K562 (cell line): ENCODE measurements around the gene EPB41L4B. TPM values are rescaled to one million over a fixed set of nuclear protein-coding genes. Genes with fewer than 3 reads are reported as not detected.

Experiments used
- ATAC-seq: fragments of 200-7000 bp; cut with Tn5 transposase; 3 replicates; pipeline ENCODE4 v1.9.1; 2020; ENCODE audit warnings: moderate library complexity
- BruUV-seq: library from RNA; stranded (reverse); fragments of 400-500 nt; replicated peaks from 2 replicates; lab custom pipeline; 2021; lab: Mats Ljungman, UMichigan
- CTCF ChIA-PET: fragments of 300-600 bp; formaldehyde crosslinking; extraction: SDS; loops from one replicate; lab custom pipeline; 2021; ENCODE audit warnings: low intra/inter-chr PET ratio; lab: Yijun Ruan, JAX
- POLR2A ChIA-PET: fragments of 300-600, 350-650 bp; sonication (Branson Sonifier 250); formaldehyde crosslinking; extraction: SDS; loops from one replicate; lab custom pipeline; 2021; ENCODE audit warnings: antibody characterized with exemption, inconsistent platforms; lab: Yijun Ruan, JAX
- DNase-seq, 4 experiments: peaks; one replicate each; pipeline versions ENCODE4 v3.0.0 to v3.0.0-alpha.2; 2011 to 2018; ENCODE audit warnings: low spot score in 3 of 4, mixed read lengths in 3 of 4; ENCODE audit errors: extremely low read depth in 1 of 4
- FAIRE-seq: peaks from 2 replicates; lab custom pipeline; 2011; peaks lifted over from hg19 to GRCh38; lab: Jason Lieb, UNC
- H2AFZ ChIP-seq: 2 replicates; pipeline ENCODE4 v1.6.0; 2011; ENCODE audit warnings: low read depth, low read length, control low read depth, inconsistent platforms
- H3K27ac ChIP-seq: fragments of 200-600 bp; 3 replicates; pipeline ENCODE4 v1.8.0; 2011; ENCODE audit warnings: low read depth, mild to moderate bottlenecking, control low read depth, inconsistent platforms, low read length, moderate library complexity, mixed read lengths; ENCODE audit errors: extremely low read depth
- H3K27me3 ChIP-seq, 2 experiments: fragments of 300-600 bp in 1 of 2; 2 replicates in 1 of 2; 3 replicates in 1 of 2; pipeline versions ENCODE4 v1.6.0 to v1.8.0; 2011; ENCODE audit warnings: inconsistent platforms in 2 of 2, low read length in 2 of 2, mild to moderate bottlenecking in 1 of 2, mixed read lengths in 1 of 2, moderate library complexity in 1 of 2; ENCODE audit not compliant: control insufficient read depth in 2 of 2, insufficient read depth in 2 of 2
- H3K36me3 ChIP-seq: fragments of 300-600 bp; 3 replicates; pipeline ENCODE4 v1.8.0; 2011; ENCODE audit warnings: mild to moderate bottlenecking, low read length, inconsistent platforms; ENCODE audit not compliant: control insufficient read depth, insufficient read depth
- H3K4me1 ChIP-seq, 2 experiments: fragments of 200-600 bp in 1 of 2; replicated peaks in 1 of 2; 2 replicates in 1 of 2; 3 replicates in 1 of 2; pipeline versions ENCODE4 v1.5.1 to v1.8.0; 2011; ENCODE audit warnings: inconsistent platforms in 2 of 2, low read length in 2 of 2, mild to moderate bottlenecking in 1 of 2, mixed read lengths in 1 of 2, moderate library complexity in 1 of 2; ENCODE audit not compliant: control insufficient read depth in 2 of 2, insufficient read depth in 2 of 2
- H3K4me2 ChIP-seq: 2 replicates; pipeline ENCODE4 v1.6.1; 2011; ENCODE audit warnings: low read length, control low read depth, inconsistent platforms, mixed read lengths; ENCODE audit not compliant: insufficient read depth
- H3K4me3 ChIP-seq: fragments of 200-600 bp; sonication (generic), shearing (Covaris generic); 2 replicates; pipeline ENCODE4 v1.5.1; 2016; ENCODE audit warnings: control low read depth, inconsistent platforms
- H3K79me2 ChIP-seq: fragments of 200-600 bp; 3 replicates; pipeline ENCODE4 v1.8.0; 2011; ENCODE audit warnings: low read length, inconsistent platforms; ENCODE audit not compliant: control insufficient read depth, insufficient read depth
- H3K9ac ChIP-seq, 2 experiments: 2 replicates each; pipeline versions ENCODE4 v1.6.0 to v1.6.1; 2011; ENCODE audit warnings: low read depth in 2 of 2, low read length in 2 of 2, control low read depth in 1 of 2, inconsistent platforms in 1 of 2, mild to moderate bottlenecking in 1 of 2, mixed read lengths in 1 of 2; ENCODE audit not compliant: insufficient read depth in 1 of 2
- H3K9me1 ChIP-seq: one replicate; pipeline ENCODE4 v1.6.0; 2011; ENCODE audit warnings: inconsistent platforms, mild to moderate bottlenecking, low read length, moderate library complexity; ENCODE audit not compliant: control insufficient read depth, insufficient read depth
- H3K9me3 ChIP-seq: replicated peaks from 2 replicates; pipeline ENCODE4 v1.5.1; 2011; ENCODE audit warnings: low read depth, low read length, inconsistent platforms; ENCODE audit not compliant: control insufficient read depth, insufficient read depth
- H4K20me1 ChIP-seq: replicated peaks from 2 replicates; pipeline ENCODE4 v1.6.1; 2011; ENCODE audit warnings: low read length, inconsistent platforms, mixed read lengths; ENCODE audit not compliant: control insufficient read depth, insufficient read depth
- BDP1 ChIP-seq: IDR thresholded peaks from 3 replicates; pipeline ENCODE4 v1.6.1; 2011; ENCODE audit not compliant: insufficient read length, insufficient read depth
- HIVEP1 ChIP-seq: fragments of 250-450 bp; sonication (Bioruptor Pico); IDR thresholded peaks from 2 replicates; pipeline ENCODE4 v1.4.0; 2020; ENCODE audit warnings: mild to moderate bottlenecking
- SNAPC5 ChIP-seq: fragments of 250-450 bp; sonication (Bioruptor Pico); IDR thresholded peaks from 2 replicates; pipeline ENCODE4 v1.8.0; 2021; ENCODE audit warnings: moderate library complexity, mild to moderate bottlenecking, inconsistent platforms
- TCF15 ChIP-seq: fragments of 250-450 bp; sonication (Bioruptor Pico); IDR thresholded peaks from 2 replicates; pipeline ENCODE4 v1.8.0; 2022; ENCODE audit warnings: moderate library complexity, mild to moderate bottlenecking, inconsistent platforms
- ZNF75A ChIP-seq: fragments of 450-650 bp; formaldehyde crosslinking; IDR thresholded peaks from 2 replicates; pipeline ENCODE4 v1.4.0; 2020; ENCODE audit warnings: mild to moderate bottlenecking
- WGBS: fragments of 100-300 bp; shearing (Covaris generic); methylation state at CpG from one replicate; pipeline ENCODE4 v1.1.6; 2016; ENCODE audit warnings: low coverage, mixed read lengths; ENCODE audit not compliant: insufficient coverage; ENCODE audit errors: missing lambda C conversion rate; 5-methylcytosine and 5-hydroxymethylcytosine counted together
- in situ Hi-C: fragments of 300-500 bp; cut with MboI; formaldehyde crosslinking; loops from 4 replicates; pipeline ENCODE4 v1.15.0; 2018; ENCODE audit warnings: inconsistent platforms, mixed read lengths
- intact Hi-C: fragments of 100-400 bp; cut with micrococcal nuclease; formaldehyde crosslinking; loops from 2 replicates; pipeline ENCODE4 v1.14.2; 2022
- polyA plus RNA-seq, 8 experiments: library from polyadenylated mRNA; depleted of rRNA in 4 of 8; stranded (reverse) in 5 of 8; unstranded in 3 of 8; fragments of >200 nt; fragmentation: Nextera tagmentation in 2 of 8; fragmentation: Illumina TruSeq in 1 of 8; extraction: Ambion mirVana in 2 of 8; extraction: Trizol in 1 of 8; gene quantifications; 2 replicates each; pipeline versions ENCODE4 v1.2.1 to v1.2.3, GENCODE V29; 2011 to 2014; ENCODE audit warnings: inconsistent platforms in 1 of 8, missing spikeins in 1 of 8
- total RNA-seq, 7 experiments: library from RNA; depleted of rRNA in 6 of 7; stranded (reverse); fragments of >200 nt in 6 of 7; fragmentation: Illumina TruSeq in 2 of 7; extraction: Trizol in 2 of 7; gene quantifications; 2 replicates each; pipeline versions ENCODE4 v1.2.1 to v1.2.3, GENCODE V29; 2011 to 2021; ENCODE audit warnings: low replicate concordance in 1 of 7

EPB41L4B gene
- total and polyA plus RNA-seq, 9 of the 15 experiments (the other 6 are each of a cell fraction or from before 2014, with no cell fraction given) = 0.09 to 0.38 (median 0.21) TPM

- DNase-seq (no peak), ATAC-seq (no peak), FAIRE-seq (no peak)
- Histone ChIP-seq H3K27ac (no peak overlapping the region), H3K9me3 (0 out of 2 replicates have a peak, but pooled peaks cover 1% of the 10 kb centered on the region), H3K4me3 (no peak overlapping the region), H3K36me3 (no peaks in the 10 kb centered on the region), H2AFZ (no peak overlapping the region), H4K20me1 (no peaks in the 10 kb centered on the region), H3K4me1 (no peaks in the 10 kb centered on the region), H3K79me2 (no peaks in the 10 kb centered on the region), H3K9me1 (no peaks in the 10 kb centered on the region), H3K27me3 (peaks cover 17 to 28% of the 10 kb centered on the region in 2 experiments), H3K4me2 (no peak overlapping the region), H3K9ac (no peak overlapping the region)
- in situ Hi-C loops = no loop called here
- TF ChIP-seq SNAPC5 (CRISPR knock-in tag) (no peak), BDP1 (no peak), ZNF75A (CRISPR knock-in tag) (no peak), HIVEP1 (CRISPR knock-in tag) (no peak), TCF15 (no peak)
- 3% methylated on average over 4 of the region's 4 CpGs for WGBS
- intact Hi-C loops = no loop called here
- ChIA-PET POLR2A (interaction anchor here (0.7 to 1.1 kb wide), 3 partner anchors 21 to 46 kb away, joined by 3 read pairs; no protein-coding TSS in a partner anchor), CTCF (no interaction called here)
- no TSS peak for BruUV-seq
Measured at GRCh38 chr9:109203761-109204360, 117.0 kb downstream of the EPB41L4B start.
